Skeletal muscle tissue (tissue), 4 donors: Measurements from ENCODE around the gene POLR1C. TPM values are rescaled to one million over a fixed set of nuclear protein-coding genes. Genes with fewer than 3 reads are reported as not detected.
"Not testable (repeated sequence)": the region's sequence is repeated elsewhere in the genome, so short reads cannot be mapped to it uniquely, and the experiment has no call there.

Source experiments
- H3K27ac ChIP-seq: one replicate; pipeline ENCODE4 v1.7.0; 2013; ENCODE audit warnings: mild to moderate bottlenecking, low read depth, low read length, inconsistent platforms
- H3K27me3 ChIP-seq, 3 donors: one replicate each; pipeline ENCODE4 v1.7.0; 2013; ENCODE audit warnings: low read length in 3 of 3; ENCODE audit not compliant: control insufficient read depth in 3 of 3, insufficient read depth in 3 of 3
- H3K36me3 ChIP-seq, 3 donors: one replicate each; pipeline ENCODE4 v1.7.0; 2013; ENCODE audit warnings: low read length in 3 of 3; ENCODE audit not compliant: control insufficient read depth in 3 of 3, insufficient read depth in 3 of 3
- H3K4me1 ChIP-seq, 3 donors: one replicate each; pipeline ENCODE4 v1.7.0; 2013; ENCODE audit warnings: low read length in 3 of 3, mild to moderate bottlenecking in 3 of 3; ENCODE audit not compliant: control insufficient read depth in 3 of 3, insufficient read depth in 3 of 3
- H3K4me3 ChIP-seq, 3 donors: one replicate each; pipeline ENCODE4 v1.7.0; 2013; ENCODE audit warnings: low read length in 3 of 3
- H3K9ac ChIP-seq, 3 donors: one replicate each; pipeline ENCODE4 v1.7.0; 2013; ENCODE audit warnings: low read length in 3 of 3, mild to moderate bottlenecking in 3 of 3, moderate library complexity in 2 of 3, low read depth in 1 of 3
- H3K9me3 ChIP-seq, 3 donors: one replicate each; pipeline ENCODE4 v1.7.0; 2013; ENCODE audit warnings: low read length in 3 of 3; ENCODE audit not compliant: control insufficient read depth in 3 of 3
- total RNA-seq: library from RNA; depleted of rRNA; stranded (reverse); fragments of >200 nt; gene quantifications from one replicate; pipeline ENCODE4 v1.2.3, GENCODE V29; 2014
- donor health status: Osteomylitis.

The POLR1C gene
- total RNA-seq, 1 donor from 2014 or later, result 21.9 TPM

DNA sequence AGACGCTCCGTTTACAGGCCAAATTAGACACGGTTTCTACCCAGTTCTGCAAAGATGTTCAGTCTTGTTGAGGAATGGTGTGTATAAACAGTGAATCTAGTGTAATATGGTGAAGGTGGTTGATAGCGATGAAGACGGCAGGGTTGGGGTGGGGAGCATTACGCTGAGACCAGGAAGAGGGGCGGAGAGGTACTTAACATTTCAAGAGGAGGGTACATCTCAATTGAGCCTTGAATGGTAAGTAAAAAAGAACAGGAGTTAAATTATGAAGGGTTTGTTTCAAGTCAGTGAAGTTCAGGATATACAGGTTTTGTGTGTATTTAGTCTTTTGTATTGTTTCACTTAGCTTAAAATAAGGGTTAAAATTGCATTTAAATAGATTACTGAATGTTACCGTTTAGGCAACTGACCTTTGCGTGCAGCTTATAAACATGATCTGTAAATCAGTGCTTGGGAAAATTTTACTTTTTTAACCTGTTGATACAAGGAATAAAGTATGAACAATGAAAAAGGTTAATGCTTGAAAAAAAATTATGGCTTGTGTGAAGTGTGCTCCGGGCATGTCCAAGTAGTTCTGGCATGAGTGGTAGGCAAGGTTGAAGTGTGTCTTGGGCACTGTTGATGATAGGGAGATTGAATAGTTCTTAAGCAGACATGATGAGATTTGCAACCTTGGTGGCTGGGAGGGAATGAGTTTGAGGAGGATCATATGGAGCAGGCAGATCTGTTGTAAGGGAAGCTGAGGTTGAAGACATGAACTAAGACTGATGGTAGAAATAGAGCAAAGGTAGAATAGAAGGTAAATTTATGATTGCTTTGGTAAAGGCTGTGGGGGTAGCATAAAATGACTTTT, 842 bp downstream of the POLR1C start:
- H3K27ac ChIP-seq, result peak overlapping the region; percentile 86
- H3K27me3 ChIP-seq, result no peaks in the 10 kb centered on the region
- H3K9ac ChIP-seq, result peak overlapping the region; percentile 91 to 95 (median 94)
- H3K4me3 ChIP-seq, result peak overlapping the region; percentile 87 to 100 (median 87)
- H3K9me3 ChIP-seq, result no peaks in the 10 kb centered on the region
- H3K4me1 ChIP-seq, result peaks cover 26 to 36% (median 32%) of the 10 kb centered on the region in 3 donors
- peaks cover 54 to 62% (median 59%) of the 10 kb centered on the region in 3 donors for H3K36me3 ChIP-seq

DNA sequence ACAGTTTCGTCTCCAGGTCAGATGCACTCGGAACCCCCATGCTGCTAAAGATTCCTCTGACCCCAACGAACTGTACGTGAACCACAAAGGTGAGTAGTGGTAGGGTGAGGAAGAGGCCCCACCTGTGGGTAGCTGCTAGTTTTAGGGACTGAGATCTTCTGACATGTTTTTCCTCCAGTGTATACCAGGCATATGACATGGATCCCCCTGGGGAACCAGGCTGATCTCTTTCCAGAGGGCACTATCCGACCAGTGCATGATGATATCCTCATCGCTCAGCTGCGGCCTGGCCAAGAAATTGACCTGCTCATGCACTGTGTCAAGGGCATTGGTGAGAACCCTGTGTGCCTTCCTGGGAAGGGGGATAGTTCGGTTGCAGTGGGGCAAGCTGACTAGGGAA, 3.2 kb downstream of the POLR1C start:
- H3K36me3 ChIP-seq, result peaks cover 61 to 65% (median 61%) of the 10 kb centered on the region in 3 donors
- no peaks in the 10 kb centered on the region for H3K27me3 ChIP-seq
- H3K4me1 ChIP-seq, result peaks cover 24 to 29% (median 24%) of the 10 kb centered on the region in 3 donors
- no peak overlapping the region for H3K27ac ChIP-seq
- H3K4me3 ChIP-seq, result no peak overlapping the region
- H3K9ac ChIP-seq, result no peak overlapping the region
- no peaks in the 10 kb centered on the region for H3K9me3 ChIP-seq

DNA sequence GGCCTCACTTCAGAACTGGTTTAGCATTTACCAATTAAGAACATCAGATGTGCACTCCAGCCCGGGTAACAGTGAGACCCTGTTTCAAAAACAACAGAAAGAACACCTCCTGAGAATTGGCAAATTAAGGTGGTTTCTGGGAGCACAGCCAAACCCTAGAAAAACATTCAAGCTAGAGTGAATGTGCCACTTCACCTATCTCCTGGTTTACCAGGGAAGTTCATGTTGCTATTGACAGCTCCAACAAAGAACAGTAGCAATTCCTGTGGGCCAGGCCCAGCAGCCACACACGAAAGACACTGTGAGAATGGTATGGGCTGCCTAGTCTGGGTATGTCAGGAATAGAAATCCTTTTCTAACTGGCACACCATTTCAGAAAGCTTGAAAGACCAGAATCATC, 4.9 kb downstream of the POLR1C start:
- Histone ChIP-seq H3K36me3 (peaks cover 69 to 74% (median 72%) of the 10 kb centered on the region in 3 donors), H3K27ac (no peak overlapping the region)

DNA sequence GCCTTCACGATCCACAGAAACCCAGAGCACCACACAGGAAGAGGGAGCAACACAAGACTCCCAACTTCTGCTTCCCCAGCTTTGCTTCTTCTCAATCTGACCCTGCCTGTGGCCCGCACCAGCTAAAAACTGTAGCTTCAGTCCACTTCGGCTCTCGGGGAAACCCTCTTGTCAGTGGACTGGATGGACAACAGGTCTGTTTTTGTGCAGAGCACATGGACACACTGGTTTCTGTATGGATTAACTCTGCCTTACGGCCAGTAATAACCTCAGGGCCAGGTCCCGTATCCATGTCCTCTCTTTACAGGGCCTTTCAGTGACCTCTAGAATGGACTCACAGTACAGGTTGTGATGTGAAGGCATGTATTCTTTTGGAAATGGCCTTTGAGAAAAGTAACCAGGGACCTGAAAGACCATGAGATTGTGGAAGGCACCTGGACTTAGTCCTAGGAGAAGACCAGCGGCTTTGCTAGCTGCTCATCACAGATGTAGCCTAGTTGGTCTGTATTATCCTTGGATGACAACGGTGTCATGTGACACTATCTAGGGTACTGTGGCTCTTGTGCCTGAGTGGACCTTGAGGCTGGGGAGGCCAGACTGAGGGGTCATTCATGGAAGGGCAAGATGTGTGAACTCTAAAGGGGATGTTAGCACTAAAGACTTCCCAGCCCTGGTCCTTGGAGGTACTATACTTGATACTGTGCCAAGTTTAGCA, 5.8 kb downstream of the POLR1C start:
- no peak overlapping the region for H3K9ac ChIP-seq
- no peaks in the 10 kb centered on the region for H3K9me3 ChIP-seq
- peaks cover 8% of the 10 kb centered on the region in 3 donors for H3K4me1 ChIP-seq
- H3K27me3 ChIP-seq, result no peaks in the 10 kb centered on the region
- H3K4me3 ChIP-seq, result no peak overlapping the region
- no peak overlapping the region for H3K27ac ChIP-seq
- H3K36me3 ChIP-seq, result peaks cover 71 to 82% (median 80%) of the 10 kb centered on the region in 3 donors

More for the DNA sequence above, 4.9 kb downstream of the POLR1C start:
- H3K9me3 ChIP-seq, result no peaks in the 10 kb centered on the region
- peaks cover 12 to 16% (median 13%) of the 10 kb centered on the region in 3 donors for H3K4me1 ChIP-seq
- no peaks in the 10 kb centered on the region for H3K27me3 ChIP-seq
- H3K4me3 ChIP-seq, result no peak overlapping the region
- no peak overlapping the region for H3K9ac ChIP-seq

DNA sequence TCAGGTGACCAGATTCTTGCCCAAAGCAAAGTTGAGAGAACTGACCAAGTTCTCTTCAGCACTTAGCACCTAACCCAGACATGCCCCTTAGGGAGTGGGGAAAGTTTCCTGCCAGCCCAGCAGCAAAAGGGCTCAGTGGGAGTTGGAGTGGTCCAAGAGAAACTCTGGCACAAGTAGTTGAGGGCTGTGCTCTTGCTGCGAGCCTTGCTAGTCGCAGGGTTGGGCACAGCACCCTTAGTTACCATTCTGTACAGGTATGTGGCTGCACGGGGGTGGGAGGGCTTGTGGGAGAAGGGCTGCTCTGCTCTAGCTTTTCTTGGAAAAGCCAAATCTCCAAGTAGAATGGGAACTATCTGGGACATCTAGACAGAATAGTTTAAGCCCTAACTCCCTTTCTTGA, 6.4 kb downstream of the POLR1C start:
- Histone ChIP-seq H3K9me3 (no peaks in the 10 kb centered on the region), H3K27ac (no peak overlapping the region), H3K4me3 (no peak overlapping the region), H3K27me3 (no peaks in the 10 kb centered on the region), H3K4me1 (peaks cover 2 to 3% (median 2%) of the 10 kb centered on the region in 3 donors), H3K36me3 (peaks cover 77 to 85% (median 85%) of the 10 kb centered on the region in 3 donors), H3K9ac (no peak overlapping the region)

DNA sequence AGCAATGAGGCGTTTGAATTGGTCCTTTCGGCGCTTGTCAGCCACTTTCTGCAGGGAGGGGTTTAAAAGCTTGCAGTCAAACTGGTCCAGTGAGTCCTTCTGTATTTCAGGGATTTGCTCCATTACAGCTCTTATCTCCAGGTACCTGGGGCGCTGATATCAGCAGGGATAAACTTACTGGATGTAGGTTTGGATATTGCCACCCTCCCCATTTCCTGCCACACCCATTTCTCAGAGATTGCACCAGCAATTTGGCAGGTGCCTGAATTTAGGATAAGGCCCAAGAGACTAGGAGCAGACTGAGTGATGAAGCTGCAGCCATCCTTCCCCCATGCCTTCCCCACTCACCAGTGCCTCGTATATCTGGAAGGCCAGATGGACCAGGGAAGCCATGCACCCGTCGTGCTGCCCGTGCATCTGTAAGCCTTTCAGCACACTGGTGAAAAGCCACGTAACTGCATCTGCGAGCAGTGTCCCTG, 7.6 kb downstream of the POLR1C start:
- Histone ChIP-seq H3K9ac (no peak overlapping the region), H3K27ac (no peak overlapping the region), H3K27me3 (no peaks in the 10 kb centered on the region), H3K36me3 (peaks cover 78 to 87% (median 86%) of the 10 kb centered on the region in 3 donors), H3K4me1 (no peaks in the 10 kb centered on the region), H3K4me3 (no peak overlapping the region), H3K9me3 (no peaks in the 10 kb centered on the region)

DNA sequence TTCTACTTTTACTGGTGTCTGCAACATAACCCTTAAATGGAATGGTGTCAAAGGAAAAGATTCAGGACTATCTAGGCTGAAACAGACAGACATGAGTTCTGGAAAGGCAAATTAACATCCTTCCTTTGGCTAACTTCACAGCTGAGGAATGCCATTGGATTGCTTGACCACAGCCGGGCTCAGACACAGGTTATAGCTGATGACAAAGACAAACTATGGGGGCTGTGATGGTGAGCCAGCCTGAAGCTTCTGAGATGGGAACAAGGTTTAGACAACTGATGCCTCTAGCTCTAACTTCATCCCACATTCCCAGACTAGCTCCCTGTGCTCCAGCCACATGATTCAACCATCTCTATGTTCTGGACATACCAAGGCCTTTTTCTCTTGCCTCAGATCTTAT, 15.3 kb downstream of the POLR1C start:
- H3K36me3 ChIP-seq, result peaks cover 25 to 44% (median 40%) of the 10 kb centered on the region in 3 donors
- no peak overlapping the region for H3K4me3 ChIP-seq
- H3K4me1 ChIP-seq, result no peaks in the 10 kb centered on the region
- H3K9me3 ChIP-seq, result no peaks in the 10 kb centered on the region
- H3K27ac ChIP-seq, result no peak overlapping the region
- no peaks in the 10 kb centered on the region for H3K27me3 ChIP-seq
- H3K9ac ChIP-seq, result no peak overlapping the region

DNA sequence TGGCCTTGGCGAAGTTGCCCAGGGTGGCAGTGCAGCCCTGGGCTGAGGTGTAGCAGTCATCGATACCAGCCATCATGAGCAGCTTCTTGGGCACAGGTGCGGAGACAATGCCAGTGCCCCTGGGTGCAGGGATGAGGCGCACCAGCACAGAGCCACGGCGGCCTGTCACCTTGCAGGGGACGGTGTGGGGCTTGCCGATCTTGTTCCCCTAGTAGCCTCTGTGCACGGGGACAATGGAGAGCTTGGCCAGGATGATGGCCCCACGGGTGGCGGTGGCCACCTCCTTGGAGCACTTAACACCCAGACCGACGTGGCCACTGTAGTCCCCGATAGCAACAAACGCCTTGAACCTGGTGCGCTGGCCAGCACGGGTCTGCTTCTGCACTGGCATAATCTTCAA, 22.1 kb downstream of the POLR1C start:
- H3K36me3 ChIP-seq, result peaks cover 6 to 18% (median 15%) of the 10 kb centered on the region in 3 donors

DNA sequence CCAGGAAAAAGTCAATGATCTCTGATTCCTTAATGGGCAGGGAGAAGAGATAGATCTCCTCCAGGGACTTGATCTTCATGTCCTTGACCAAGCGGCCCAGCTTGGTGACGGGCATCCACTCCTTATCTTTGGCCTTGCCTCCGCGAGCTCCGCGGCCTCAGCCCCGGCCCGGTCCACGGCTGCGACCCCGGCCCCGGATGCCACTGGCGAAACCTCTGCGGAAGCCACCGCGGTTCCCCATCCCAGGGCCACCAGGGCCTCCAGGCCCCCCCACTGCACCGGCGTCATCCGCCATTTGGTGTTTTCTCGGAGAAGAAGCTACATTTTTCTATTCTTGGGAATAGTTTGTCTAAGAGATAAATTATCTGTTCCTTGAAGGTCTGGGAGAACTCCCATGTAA, 22.5 kb downstream of the POLR1C start:
- peaks cover 6 to 17% (median 14%) of the 10 kb centered on the region in 3 donors for H3K36me3 ChIP-seq
- not testable (repeated sequence) for H3K27ac ChIP-seq, H3K27me3 ChIP-seq, H3K9me3 ChIP-seq, H3K9ac ChIP-seq, H3K4me1 ChIP-seq, H3K4me3 ChIP-seq

More for the DNA sequence above, 22.1 kb downstream of the POLR1C start:
- H3K9ac ChIP-seq, H3K4me3 ChIP-seq, H3K4me1 ChIP-seq, H3K27me3 ChIP-seq, H3K27ac ChIP-seq, H3K9me3 ChIP-seq: not testable (repeated sequence)

DNA sequence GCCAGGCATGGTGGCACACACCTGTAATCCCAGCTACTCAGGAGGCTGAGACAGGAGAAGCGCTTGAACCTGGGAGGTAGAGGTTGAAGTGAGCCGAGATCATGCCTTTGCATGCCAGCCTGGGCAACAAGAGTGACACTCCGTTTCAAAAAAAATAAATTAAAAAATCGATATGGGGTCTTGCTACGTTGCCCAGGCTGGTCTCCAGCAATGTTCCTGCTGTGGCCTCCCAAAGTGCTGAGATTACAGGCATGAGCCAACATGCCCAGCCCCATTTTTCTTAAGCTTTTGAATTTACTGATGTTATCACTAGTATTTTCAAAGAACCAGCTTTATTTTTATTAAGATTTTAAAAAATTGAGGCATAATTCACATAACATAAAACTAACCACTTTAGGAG, 23.6 kb downstream of the POLR1C start:
- no peak overlapping the region for H3K27ac ChIP-seq
- H3K9me3 ChIP-seq, result no peaks in the 10 kb centered on the region
- H3K4me3 ChIP-seq, result no peak overlapping the region
- no peaks in the 10 kb centered on the region for H3K27me3 ChIP-seq
- H3K36me3 ChIP-seq, result peaks cover 8 to 21% (median 20%) of the 10 kb centered on the region in 3 donors
- no peaks in the 10 kb centered on the region for H3K4me1 ChIP-seq
- no peak overlapping the region for H3K9ac ChIP-seq
